NOMO-1 treated with DMSO at 0.1 percent for 48 hours (cell line): Measurements from ENCODE around the gene ABO.
"Not testable (repeated sequence)": the region's sequence is repeated elsewhere in the genome, so short reads cannot be mapped to it uniquely, and the experiment has no call there.

Experiments used
- DNase-seq: peaks from one replicate; lab custom pipeline; 2025; ENCODE audit not compliant: unreplicated experiment; lab: John Stamatoyannopoulos, UW

Gene ABO

DNA sequence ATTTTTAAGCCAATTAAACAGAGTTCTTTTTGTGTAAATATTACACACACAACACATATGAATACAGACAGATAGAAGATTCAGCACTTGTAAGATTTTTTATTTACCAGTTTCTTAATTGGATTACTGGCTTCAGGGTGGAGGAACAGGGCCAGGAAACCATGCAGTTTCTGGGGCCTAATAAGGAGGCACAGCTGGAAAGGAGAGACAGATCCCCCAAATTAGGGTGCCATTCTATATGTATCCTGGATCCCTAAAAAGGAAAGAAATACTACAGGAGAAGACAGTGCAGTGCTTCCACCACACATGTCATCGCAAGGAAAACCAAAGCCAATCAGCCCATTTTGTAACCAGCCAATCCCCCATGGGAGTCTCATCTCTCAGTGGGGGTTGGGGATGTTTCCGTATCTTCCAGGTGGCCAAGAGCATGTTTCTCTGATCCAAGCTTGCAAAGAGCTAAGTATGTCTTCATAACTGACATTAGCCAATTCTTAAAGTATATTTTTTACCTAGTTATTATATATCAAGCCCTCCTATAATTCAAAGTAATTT is 15.8 kb upstream of the ABO start:
- no peak for DNase-seq

DNA sequence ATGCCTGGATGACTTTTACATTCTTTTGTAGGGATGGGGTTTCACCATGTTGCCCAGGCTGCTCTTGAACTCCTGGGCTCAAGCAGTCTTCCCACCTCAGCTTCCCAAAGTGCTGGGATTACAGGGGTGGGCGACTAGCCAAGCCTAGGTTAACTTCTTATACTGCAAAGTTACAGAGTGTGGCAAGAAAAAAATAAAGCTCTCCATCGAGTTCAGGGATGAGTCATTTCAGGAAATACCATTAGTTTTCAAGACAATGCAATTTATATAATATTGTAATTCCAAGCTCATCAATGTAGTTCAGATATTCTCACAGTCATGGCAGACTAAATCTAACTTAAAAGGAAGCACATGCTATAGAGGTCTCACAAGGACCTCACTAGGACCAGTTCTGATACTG is 11.5 kb upstream of the ABO start:
- DNase-seq = no peak

DNA sequence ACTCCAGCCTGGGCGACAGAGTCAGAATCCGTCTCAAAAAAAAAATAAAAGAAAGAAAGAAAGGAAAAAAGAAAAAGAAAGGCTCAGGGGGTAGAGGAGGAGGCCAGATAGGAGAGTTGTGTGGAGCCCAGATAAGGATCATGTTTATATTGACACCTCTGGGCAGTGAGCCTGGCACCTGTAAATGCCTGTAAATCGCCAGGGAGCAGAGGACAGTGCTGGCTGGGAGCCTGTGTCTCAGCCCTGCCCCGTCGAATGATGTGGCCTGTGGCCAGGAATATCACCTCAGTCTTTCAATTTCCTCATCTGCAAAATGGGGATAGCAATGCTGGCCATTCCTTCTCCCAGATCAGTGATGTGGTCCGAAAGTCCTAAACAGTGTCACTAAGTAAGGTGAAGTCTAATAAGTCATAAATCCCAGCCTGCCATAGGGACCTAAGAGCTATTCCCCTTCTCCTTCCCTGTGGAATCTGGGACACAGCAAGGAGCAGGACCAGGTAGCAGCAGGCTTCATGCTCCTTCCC is 10.3 kb upstream of the ABO start:
- DNase-seq = no peak

DNA sequence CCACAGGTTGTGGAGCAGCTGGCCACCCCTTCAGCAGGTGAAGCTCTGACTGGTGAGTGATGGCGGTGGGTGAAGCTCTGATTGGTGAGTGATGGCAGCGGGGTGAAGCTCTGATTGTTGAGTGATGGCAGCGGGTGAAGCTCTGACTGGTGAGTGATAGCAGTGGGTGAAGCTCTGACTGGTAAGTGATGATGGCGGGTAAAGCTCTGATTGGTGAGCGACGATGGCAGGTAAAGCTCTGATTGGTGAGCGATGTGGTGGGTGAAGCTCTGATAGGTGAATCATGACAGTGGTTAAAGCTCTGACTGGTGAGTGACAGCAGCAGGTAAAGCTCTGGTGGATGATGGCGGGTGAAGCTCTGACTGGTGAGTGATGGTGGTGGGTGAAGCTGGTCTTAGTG is 9.4 kb upstream of the ABO start:
- DNase-seq = no peak

DNA sequence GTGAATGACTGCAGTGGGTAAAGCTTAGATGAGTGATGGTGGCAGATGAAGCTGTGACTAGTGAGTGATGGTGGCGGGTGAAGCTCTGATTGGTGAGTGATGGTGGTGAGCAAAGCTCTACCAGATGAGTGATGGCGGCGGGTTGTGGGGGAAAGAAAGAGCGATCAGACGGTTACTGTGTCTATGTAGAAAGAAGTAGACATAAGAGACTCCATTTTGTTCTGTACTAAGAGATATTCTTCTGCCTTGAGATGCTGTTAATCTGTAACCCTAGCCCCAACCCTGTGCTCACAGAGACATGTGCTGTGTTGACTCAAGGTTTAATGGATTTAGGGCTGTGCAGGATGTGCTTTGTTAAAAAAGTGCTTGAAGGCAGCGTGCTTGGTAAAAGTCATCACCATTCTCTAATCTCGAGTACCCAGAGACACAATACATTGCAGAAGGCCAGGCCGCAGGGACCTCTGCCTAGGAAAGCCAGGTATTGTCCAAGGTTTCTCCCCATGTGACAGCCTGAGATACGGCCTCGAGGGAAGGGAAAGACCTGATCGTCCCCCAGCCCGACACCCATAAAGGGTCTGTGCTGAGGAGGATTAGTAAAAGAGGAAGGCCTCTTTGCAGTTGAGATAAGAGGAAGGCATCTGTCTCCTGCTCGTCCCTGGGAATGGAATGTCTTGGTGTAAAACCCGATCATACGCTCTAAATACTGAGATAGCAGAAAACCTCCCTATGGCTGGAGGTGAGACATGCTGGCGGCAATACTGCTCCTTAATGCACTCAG is 8.4 kb upstream of the ABO start:
- not testable (repeated sequence) for DNase-seq

DNA sequence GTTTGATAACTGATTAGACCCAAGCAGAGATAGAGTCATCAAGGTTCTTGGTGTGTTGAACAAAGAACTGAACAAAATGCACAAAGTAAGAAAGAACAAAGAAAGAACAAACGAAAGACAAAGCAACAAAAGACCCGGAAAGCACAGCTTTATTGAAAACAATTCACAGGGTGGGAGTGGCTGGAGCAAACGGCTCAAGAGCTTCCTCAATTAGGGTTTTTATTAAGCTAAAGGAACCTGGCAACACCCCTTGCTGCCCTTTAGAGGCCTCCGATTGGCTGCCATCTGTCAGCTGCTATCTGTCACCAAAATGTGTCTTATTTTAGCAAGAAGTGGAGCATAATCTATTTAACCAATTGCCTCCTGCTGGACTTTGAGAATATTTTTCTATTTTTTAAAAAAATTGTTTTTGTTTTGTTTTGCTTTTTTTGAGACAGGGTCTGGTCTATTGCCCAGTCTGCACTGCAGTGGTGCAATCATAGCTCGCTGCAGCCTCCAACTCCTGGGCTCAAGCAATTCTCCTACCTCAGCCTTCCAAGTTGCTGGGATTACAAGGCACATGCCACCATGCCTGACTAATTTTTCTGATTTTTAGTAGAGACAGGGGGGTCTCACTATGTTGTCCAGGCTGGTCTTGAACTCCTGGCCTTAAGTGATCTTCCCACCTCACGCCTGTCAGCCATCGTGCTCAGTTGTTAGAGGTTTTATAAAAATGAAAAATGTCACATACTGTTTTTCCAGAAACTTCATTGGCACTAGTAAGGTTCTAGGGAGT is 7.7 kb upstream of the ABO start:
- peak; percentile 44 for DNase-seq

DNA sequence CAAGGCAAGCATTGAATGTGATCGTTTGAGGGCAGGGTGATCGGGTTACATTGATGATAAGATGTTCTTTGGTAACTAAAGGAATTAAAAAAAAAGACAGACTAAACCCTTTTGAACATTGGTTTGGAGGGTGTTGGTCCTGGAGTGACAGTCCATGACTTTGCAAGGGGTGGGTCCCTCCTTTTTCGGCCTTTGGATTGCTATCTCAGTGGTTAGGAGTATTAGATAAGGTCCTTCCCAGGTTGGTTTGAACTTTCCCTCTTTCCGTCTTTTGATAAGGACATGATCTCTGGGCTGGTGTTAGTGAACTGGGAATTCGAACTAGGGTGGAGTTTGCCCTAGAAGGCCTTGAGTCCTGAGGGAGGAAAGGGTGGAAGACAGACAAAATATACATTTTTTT is 5.4 kb upstream of the ABO start:
- DNase-seq = no peak

DNA sequence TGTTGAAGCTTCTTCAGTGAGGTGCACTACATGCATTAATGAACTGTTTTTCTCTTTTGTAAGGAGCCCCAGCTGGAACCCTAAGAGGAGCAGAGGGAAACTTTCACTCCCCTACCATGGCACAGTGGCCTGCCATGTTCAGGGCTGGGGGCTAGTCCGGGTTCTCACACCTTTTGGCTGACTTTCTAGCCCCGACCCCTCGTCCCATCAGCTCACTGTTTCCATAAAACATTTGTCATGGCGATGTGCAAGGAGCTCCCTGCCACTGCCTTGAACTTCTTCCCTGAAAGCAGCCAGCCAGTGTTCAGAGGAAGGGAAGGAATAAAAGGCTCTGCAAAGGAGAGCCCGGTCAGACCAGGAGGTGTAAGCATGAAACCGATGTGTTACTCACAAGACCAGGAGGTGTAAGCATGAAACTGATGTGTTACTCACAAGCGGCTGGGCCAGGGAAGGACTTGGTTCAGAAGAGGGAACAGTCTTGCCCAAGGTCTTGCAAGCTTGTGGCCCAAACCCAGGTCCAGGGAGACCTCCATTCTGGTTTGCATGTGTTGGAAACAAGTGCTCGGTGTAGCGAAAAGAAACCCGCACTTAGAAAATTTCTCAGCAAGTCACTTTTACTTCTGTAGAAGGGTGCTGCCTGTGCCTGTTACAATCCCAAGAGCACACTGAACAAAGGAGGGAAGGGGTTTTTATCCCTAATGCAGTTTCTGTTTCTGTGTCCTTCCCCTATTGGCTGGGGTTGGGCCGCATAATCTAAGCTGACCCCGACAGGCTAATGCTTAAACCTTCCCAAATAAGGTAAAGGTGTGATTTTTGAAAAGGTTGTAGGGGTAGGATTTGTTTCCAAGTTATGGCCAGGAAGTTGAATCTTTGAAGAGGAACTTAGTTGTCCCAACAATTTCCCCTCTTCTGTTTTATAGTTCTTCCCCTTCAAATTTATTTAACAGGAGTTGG is 3.4 kb upstream of the ABO start:
- no peak for DNase-seq

DNA sequence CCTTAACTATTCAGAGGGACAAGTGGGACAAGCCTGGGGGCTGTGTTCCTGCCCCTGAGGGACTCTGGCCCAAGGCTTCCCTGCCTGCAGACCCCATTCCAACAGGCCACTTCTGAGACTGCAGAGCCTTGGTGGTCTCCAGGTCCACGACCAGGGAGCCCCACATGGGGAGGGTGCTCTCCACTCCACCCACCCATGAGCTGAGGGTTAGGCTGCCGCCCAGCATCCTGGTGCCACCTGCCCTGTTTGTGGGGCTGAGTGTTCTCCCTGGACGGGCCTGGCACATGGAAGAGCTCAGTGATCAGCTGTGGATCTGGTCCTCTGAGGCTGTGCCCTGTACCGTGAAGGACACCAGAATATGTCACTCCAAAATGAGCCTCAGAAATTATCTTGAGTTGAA is 2.5 kb upstream of the ABO start:
- no peak for DNase-seq

DNA sequence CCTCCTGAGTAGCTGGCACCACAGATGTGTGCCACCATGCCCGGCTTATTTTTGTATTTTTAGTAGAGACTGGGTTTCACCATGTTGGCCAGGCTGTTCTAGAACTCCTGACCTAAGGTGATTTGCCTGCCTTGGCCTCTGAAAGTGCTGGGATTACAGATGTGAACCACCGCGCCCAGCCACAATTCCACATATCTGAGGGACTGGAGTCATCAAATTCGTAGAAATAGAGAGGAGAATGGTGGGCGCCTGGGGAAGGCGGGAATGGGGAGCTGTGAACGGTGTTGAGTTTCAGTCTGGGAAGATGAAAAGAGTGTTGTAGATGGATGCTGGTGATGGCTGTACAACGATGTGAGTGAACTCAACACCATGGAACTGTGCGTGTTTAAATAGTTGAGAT is 1.9 kb upstream of the ABO start:
- DNase-seq = no peak

DNA sequence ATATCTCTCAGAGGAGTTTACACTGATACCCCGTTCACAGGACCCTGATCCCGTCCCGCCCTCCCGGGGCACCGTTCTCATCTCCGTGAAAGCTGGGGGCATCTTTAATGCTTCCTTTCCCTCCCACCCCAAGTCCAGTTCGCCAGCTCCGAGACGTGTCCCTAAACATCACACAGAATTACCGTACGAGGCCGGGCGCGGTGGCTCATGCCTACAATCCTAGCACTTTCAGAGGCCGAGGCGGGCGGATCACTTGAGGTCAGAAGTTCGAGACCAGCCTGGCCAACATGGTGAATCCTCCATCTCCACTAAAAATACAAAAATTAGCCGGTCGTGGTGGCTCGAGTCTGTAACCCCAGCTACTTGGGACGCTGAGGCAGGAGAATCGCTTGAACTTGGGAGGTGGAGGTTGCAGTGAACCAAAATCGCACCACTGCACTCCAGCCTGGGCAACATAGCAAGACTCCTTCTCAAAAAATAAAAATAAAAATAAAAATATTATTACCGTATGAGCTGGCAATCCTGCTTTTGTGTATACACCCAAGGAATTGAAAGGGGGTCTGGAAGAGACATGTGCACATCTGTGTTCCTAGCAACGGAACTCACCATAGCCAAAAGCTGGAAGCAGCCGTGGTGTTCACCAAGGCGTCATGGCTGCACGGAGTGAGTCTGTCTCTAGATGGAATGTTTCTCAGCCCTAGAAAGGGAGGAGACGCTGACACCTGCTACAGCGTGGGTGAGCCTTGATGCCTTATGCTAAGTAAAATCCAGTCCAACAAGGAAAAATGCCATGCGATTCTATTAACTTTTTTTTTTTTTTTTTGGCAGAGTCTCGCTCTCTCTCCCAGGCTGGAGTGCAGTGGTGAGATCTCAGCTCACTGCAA is 1.2 kb upstream of the ABO start:
- DNase-seq = no peak

DNA sequence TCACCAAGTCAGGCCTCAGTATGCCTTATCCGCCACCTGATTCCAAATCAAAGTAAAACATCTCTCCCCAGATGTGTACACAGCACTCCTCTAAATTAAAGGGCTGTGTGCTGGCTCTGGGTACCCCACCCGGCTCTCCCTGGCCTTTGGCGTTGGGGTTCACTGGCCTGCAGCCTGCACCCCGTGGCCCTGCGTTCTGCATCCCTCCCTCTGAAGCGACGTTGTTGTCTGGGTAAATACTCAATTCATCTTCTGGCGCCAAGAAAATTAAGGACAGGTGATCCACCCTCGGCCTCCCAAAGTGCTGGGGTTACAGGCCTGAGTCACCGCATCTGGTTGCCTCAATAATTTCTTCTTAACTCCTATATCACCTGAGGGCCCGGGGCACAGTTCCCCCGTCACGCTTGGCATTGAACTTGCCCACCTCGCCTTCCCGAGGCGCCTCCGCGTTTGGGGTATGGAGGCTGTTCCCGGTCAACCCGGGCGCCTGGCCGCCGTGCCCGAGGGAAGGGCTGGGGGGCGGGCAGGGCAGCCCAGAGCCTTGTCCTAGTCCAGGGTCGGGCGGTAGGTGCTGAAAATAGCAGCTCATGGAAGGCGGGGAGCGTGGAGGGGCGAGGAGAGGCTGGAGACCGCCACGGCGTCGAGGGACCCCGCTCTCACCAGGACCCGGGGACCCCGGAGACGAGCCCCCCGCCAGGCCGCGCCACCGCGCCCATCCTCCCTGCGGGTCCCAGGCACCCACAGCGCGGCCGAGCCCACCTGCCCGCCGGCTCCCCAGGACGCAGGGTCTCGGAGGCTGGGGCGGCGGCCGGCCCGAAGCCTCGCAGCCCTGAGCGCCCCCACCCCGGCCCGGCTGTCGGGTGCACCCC is 531 bp downstream of the ABO start:
- DNase-seq = no peak

DNA sequence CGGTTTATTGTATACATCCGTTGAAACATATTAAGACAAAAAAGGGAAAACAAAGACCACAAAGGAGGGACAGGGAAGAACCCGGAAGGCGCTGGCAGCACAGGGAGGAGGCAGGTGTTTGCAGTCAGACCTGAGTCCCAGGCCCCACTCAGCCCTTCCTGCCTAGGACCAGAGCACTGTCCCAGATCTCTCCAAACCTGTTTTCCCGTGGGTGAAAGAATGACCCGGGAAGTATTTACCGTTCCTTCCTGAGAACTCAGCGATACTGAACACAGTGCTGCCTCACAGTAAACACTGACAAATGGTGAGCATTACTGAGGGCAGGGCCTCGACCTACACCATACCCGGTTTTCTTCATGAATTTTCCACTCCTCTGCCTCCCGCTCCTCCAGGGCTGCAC is 1.2 kb downstream of the ABO start:
- no peak for DNase-seq

DNA sequence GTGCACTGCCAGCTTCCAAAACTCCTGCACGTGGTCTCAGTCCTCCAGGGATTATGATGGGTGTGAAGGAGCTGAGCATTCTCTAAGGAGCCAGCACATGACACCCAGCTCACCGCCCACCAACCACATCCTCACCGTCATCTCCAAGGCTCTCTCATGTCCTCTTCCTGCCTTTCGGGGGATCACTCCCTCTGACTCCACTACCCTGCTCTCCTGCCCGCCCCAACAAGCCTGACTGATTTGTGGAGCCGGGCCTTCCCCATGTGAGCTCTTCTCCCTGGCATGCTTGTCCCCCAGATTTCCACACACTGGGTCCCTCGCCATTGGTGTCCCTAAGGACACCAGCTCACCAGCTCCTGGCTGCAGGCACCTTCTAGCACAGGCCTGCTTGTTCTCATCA is 1.9 kb downstream of the ABO start:
- no peak for DNase-seq

DNA sequence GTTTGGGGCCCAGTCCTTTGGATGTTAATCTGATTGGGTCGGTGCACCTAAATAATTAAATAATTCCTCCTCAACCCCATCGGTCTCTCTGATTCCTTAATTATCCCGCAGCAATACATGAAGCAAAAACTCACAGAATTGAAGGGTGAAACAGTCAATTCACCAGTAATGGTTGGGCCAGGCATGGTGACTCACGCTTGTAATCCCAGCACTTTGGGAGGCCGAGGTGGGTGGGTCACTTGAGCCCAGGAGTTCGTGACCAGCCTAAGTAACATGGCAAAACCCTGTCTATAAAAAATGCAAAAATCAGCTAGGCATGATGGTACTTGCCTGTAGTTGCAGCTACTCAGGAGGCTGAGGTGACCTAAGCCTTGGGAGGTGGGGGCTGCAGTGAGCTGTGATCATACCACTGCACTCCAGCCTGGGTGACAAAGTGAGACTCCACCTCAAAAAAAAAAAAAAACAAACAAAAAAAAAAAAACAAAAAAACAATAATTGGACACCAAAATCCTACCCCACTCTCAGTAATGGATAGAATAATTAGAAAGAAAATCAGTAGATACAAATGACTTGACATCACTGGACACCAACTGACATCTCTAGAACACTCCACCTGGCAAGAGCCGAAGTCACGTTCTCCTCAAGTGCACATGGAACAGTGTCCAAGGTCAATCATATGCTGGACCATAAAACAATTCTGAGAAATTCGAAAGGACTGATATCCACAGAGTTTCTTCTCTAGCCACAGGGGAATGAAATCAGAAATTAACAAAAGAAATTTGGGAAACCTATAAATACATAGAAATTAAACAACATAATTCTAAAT is 5.3 kb downstream of the ABO start:
- DNase-seq = no peak

DNA sequence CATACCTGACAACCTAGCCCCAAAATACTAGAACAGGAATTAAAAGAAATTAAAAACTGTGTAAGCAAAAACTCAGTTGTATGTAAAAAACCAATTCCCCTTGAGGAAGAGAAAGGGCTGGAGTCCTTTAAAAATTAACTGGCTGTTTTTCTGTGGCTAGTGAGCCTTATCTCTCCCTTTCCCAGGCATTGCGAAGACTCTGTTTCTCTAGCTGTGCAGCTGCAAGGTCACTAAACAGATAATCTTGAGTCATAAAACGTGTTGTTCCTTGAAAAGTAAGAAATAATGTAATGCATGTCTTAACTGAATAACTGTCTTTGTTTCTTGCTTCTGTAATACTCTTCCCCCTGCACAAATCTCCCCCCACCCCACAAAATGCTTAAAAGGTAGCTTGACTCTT is 5.9 kb downstream of the ABO start:
- not testable (repeated sequence) for DNase-seq

DNA sequence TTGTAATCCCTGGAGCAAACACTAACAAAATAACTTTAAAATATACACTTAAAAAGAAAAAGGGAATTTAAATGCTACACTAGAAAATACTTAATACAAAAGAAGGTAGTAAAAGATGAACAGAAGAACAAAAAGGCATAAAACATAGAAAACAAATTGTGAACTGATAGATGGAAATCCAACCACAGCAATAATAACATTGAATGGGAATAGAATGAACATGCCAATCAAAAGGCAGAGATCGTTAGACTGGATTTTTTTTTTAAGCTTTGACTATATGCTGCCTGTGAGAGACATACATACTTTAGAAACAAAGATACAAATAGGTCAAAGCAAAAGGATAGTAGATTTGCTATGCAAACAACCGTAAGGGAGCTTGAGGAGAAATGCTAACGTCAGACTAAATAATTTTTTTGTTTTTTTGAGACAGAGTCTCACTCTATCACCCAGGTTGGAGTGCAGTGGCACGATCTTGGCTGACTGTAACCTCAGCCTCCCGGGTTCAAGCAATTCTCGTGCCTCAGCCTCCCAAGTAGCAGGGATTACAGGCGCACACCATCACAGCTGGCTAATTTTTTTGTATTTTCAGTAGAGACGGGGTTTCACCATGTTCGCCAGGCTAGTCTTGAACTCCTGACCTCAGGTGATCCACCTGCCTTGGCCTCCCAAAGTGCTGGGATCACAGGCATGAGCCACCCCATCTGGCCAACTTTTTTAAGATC is 6.5 kb downstream of the ABO start:
- DNase-seq = no peak
